ENCODE data around the gene SEC11C.
"Not testable (repeated sequence)": the region's sequence is repeated elsewhere in the genome, so short reads cannot be mapped to it uniquely, and the experiment has no call there.

SEC11C gene

DNA sequence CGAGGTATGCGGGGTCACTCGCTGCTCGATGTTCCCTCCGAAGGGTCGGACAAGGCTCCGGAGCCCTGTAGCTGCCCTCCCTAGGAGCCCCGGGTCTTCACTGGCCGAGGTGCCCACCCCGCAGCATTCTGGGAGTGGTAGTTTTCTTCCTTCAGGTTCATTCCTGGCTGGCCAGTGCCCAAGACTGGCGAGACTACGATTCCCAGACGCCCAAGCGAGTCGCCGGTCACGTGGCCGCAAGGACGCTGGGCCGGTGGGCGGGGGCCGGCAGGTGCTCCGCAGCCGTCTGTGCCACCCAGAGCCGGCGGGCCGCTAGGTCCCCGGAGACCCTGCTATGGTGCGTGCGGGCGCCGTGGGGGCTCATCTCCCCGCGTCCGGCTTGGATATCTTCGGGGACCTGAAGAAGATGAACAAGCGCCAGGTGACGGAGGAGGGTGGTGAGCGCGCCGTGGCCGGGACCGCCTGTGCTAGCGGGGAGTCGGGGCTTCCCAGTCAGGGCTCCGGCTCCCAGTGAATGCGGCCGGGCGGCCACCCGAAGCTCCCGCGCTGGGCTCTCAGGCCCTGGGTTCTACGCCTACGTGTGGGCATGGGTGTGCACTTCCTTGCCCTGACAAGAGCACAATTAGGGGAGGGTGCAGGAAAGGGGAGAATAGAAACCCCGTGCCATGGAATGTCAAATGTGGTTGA lies at the start of gene SEC11C:
Gene SEC11C (plus strand): TSS at position 270 of the 687 bp plus-strand sequence. CDS start 65 bp downstream, at position 335.
- DNase-seq (ENCODE audit: low spot score), result peak; percentile 97

DNA sequence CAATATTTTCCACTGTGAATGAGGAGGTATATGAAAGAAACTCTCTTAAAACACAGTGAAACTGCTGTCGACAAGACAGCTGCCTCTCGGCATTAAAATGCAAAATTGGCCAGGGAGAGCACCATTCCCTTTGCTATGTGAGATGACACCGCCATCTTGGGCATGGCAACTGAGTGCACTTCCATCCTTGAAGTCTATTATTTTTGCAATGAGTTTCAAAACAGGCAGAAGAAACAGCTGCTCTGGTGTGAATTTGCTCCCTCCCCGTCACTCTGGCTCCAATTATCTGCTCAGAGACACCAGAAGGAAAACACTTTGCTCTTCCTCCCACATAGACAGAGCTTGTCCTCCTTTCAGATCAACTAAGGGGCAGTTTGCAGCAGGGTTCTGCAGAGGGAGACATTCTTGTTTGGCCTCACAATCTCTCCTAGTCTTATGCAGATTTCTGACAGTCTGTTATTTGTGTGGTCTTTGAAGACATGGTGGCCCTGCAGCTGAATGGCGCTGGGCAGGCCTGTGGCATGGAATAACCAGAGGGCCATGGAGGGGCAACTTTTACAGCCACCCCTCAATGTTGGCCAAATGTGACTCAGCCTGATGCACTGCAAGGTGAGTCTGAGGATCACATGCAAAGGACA lies 48.6 kb upstream of the SEC11C start:
- DNase-seq (ENCODE audit: low spot score), result no peak

DNA sequence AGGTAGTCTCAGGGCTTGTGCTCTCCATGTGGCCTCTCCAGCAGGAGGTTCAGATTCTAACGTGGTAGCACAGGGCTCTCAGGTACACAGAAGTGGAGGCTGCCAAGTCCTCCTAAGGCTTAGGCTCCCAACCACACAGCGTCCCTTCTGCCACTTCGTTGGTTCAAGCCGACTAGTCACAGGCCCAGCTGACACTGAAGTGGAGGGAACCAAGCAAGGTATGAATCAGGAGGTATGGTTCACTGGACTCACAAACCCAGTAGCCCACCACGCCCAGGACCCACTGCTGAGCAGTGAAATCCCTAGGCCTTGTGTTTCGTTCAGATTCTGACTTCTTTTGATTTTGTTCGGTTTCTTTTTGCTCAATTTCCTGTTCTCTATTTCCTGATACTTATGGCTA lies 46.0 kb upstream of the SEC11C start:
- DNase-seq (ENCODE audit: low spot score), result no peak

DNA sequence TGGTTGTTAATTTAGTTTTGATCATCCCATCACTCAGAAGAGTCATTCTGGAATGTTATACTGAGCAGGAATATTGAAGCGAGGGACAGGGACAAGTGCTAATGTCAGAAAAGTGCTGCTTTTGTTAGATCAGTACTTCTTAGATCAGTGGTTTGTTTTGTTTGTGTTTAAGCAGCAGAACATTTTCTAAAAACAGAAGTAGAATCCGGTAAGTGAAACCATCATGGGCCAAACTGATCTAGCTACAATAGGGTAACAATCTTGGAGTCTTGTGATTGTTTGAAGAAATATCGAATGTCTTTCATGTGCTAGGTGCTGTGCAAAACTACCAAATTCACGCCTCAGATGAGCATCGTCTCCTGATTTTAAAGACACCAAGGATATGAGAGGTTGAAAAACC lies 45.1 kb upstream of the SEC11C start:
- DNase-seq (ENCODE audit: low spot score), result no peak

DNA sequence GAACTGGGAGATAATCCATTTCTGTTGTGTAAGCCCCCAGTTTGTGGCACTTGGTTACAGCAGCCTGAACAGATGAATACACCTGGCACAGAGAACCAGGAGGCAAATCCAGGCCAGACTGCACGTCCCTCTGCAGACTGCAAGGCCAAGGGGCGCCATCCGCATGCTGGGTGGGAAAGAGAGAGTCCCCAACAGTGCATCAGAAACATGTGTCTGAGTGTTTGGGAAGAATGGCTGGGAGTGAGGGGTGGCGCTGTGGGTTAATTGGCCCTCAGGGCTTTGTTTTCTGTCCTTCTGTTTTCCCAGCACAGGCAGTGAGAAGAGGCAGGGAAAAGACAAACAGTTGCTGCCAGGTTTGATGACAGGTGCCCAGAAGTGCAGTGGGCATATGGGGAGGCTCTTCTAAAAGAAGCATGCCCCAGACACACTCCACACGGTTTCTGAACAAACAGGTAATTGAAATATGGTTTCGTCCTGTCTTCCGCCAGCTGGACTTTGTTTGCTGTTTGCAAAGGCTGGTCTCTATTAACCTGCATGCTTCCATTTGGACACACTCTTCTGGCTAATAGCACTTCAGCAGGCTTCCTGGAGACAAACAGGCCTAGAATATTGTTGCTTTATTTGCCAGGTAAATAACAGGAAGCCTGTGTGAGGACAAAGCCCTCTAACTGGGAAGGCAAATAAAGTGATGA lies 43.4 kb upstream of the SEC11C start:
- DNase-seq (ENCODE audit: low spot score), result no peak

DNA sequence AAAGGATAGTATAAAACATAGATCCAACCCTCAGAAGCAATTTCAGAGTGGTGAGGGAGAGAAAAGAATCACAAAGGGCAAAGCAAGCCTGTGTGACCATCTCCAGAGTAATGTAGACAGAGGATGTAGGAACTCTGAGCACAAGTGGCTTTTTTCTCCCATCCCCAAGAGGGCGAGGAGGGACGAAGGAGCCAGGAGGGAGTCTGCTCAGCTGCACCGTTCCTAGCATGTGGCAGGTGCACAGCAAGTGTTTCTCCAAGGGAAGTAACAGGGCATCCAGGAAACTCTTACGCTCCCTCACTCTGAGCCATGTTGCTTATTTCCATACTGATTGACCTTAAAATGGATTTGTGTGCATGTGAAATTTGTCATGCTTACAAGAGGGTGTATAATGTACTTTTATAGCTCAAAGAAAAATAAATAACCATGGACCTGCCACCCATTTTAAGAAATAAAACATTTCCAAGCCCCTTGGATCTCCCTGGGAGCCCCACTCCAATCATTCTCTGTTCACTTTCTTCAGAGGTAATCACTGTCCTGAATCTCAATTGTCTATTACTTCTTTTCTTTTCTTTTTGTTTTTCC lies 37.8 kb upstream of the SEC11C start:
- DNase-seq (ENCODE audit: low spot score), result no peak

DNA sequence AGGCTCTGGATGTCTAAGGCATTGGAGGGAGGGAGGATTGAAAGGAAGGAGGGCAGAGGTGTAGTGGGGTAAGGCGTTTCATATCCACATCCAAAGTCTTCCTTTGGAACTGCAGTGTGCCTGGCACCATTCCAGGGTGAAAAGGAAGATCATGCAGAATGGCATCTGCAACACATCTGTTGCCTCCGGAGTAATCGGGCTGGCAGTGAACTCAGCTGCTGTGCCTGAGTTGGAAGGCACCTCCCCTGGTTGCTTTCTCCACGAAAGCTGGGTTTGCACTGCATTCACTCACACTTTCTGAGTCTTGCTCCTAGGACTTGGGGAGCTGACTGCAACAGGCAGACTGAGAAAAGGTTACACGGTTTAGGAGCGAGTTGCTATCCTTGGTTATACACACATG lies 30.3 kb upstream of the SEC11C start:
- DNase-seq (ENCODE audit: low spot score), result no peak

DNA sequence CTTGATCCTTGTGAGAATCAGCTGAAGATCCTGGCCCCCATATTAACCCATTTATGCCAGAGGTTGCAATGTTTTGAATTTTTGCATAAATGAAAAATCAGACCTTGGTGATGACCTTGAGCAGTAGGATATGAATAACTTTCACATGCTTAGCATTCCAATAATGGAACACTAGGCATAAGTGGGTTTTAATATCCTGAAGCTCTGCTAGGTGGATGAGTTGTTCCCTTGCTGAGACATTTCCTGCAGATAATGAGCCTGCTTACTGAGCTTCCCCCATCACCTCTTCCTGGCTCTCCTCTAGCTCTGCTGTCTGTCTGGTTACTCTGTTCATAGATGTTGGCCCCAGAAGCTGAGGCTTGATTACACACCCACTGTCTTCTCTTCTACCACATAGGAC lies 25.5 kb upstream of the SEC11C start:
- DNase-seq (ENCODE audit: low spot score), result no peak

DNA sequence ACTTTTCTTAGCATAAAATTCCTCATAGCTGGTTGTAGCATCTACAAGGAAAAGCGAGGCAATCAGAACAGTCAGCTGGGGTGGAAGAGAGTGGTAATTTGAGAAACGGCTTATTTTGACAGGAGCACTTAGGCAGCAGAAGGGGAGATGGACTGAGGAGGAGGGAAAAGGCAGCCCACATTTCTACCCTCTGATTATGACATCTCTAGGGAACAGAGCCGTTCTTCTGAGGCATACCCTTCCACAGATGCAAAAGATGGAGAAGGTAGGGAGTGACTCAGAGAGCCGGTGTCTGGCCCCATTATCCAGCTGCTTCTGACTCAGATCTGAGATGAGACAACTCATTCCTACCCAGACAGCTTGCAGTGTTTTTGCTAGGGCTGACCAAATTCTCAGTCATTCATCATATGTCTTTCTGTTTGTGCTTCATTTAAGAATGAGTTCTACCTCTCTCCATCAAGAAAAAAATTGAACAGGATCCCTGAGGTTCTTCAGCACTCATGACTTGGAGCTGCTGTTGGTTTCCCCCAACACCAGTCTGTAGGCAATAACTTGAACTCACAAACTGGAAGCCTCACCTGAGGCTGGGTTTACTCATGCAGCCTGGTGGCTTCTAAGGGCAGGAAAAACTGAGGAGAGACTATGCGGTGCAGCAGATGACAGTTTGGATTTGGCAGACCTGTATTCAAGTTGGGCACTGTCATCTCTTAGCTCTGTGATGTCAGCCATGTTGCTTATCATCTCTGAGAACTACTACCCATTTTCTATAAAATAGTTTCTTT lies 15.9 kb upstream of the SEC11C start:
- peak; percentile 90 for DNase-seq (ENCODE audit: low spot score)

DNA sequence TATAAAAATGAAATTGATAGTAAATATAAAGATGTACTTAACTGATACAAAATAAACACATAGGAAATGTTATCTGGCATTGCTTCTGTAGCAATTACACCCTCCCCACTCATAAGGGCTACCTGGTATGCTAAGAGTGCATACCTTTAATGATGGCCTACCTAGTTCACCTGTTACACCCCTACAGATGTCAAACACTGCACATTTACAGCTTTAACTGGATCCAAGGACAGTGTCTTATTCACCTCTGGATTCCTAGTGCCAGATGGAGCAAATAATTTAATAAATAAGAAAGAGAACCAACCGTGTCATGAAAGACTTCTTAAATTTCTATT lies 15.3 kb upstream of the SEC11C start:
- no peak for DNase-seq (ENCODE audit: low spot score)

DNA sequence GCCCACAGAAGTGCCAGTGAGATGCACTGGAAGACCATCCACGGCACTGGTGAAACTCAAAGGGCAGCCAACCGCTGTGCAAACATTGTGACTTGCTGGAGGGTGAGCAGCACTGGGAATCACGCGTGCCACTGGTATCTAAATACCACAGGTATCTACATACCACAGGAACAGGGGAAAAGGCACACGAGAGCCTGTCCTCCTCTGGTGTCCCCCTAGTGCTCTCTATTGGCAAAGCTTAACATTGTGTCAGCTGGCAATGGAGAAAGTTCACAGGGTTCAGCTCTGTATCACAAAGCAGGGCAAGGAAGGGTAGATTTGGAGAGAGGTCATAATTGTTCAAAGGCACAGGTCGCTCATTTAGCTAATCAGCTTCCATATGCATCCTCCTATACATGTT lies 12.6 kb upstream of the SEC11C start:
- no peak for DNase-seq (ENCODE audit: low spot score)

DNA sequence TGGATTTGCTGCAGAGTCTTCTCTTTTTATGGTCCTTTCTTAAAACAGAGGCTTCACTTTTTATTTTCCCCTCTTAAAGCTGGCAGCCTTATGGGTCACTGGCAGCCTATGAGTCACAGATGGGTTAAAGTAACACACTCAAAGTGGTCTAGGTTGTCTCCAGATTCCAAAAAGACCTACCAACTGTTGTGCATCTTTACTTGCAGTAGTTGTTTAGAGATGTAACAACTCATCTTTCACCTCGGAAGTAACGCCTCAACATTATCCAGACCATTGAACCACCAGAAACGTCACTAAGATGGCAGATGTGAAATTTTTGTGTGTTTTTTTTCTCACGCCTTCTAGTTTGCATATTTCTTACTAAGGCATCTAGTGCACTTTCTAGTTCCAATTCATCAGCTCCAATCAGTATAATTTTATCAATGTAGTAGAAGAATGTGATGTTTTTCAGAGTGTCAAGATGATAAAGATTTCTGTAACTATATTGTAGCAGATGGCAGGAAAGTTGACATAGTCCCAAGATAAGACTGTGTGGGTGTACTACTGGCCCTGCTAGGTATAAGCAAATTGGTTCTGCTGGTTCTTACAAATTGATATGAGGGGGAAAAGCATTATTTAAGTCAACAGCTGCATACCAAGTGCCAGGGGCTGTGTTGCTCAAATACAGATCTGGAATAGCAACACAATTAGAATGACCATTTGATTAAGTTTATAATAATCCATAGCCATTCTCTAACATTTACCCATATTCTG lies 9.6 kb upstream of the SEC11C start:
- no peak for DNase-seq (ENCODE audit: low spot score)

DNA sequence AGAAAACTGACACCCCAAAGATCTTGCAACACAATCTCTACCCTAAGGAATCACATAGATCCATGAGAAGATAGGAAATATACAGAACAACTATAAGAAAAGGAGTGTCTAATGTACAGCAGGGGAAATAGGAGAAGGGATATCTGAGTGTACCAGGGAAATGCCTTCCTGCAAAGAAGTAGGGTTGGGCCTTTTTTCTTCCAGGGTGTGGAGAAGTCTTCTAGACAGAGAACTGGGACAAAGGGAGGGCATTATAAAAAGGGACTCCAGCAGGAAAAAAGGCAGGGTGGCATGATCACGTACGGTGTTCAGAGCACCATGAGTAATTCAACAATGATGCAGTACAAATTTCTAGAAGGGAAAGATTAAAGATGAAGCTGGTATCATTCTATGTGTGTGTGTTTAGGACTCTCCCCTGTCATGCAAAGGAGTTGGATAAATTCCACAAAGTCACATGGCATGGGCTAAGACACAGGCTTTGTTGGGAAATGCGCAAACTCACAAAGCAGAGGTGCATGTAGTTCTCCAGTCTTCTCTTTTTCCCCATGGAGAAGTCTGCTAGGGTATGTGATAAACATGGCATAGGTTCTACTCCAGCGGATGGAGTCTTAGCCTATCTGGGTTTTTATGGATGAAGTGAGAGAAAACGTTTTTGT lies 6.7 kb upstream of the SEC11C start:
- DNase-seq (ENCODE audit: low spot score), result no peak

DNA sequence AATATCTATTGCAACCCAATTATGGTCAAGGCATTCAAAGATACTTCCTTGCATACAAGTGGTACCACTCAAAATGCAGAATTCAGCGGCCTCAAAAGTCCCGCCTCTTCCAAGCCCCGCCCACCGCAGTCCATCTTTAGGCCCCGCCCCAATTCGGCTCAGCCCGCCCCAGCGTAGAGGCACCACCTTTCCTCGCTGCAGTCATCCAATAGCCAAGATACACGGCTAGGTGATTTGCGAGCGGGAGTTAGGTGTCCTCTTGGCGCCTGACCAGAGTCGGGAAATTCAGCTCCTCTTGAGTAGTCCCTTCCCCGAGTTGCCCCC lies 431 bp upstream of the SEC11C start:
- peak; percentile 93 for DNase-seq (ENCODE audit: low spot score)

DNA sequence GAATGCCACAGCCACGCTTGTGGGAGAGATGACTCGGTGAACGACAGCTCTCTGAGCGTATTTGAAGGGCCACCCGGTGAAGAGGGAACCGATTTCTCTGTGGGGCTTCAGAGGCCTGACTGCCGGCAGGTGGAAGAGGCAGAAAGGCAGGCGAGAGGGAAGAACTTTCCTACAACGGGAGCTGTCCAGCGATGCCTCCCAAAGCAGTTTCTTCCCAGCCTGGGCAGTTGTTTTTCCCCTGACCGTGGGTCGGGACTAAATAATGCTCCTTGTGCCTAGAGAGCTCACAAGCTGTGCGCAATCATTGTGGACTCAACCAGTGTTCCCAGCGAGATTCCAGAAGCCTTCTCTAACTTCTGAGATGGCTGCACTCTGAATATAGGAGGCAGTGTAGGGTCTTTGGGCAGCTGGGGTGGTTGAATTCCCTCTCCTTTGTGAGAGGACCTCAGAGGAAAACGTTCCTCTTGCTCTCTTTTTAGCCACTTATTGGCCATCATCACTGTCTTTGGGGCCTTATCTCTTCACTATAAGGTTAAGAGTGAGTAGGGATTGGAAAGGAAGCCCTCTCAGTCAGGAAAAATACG lies 710 bp downstream of the SEC11C start:
- DNase-seq (ENCODE audit: low spot score), result peak; percentile 55

DNA sequence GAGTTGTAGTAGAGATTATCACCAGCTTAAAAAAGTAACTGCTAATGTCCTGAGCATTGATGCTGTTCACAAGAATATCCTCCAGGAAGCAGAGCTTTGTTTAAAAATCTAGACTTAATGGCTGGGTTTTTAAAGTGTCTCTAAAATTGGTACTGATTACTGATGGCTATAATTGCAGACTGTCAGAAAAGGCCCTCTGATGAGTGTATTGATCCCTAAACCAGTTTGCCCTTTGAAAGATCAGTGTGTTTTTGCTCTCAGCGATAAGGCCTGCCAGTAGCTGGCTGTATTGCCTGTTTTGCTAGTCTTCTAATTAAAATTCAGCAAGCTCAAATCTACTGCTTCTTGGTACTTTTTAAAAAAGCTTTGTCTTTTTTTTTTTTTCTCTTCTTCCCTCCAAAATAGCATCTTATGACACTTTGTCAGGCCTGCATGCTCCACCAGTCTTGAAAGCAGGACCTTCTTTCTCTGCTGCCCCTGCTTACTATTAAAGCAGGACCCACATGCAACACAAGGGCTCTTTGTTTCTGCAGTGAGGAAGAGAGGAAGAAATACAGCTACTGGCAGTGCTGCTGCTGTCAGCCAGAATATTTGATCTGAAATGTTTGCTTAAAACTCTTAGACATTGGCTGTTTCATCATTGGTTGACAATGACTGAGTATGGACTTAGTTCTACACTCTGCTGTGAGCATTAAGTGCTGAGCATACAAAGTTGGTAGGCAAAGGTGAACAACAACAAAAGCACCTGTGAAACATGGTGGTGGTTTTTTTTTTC lies 1.8 kb downstream of the SEC11C start:
- DNase-seq (ENCODE audit: low spot score), result no peak

DNA sequence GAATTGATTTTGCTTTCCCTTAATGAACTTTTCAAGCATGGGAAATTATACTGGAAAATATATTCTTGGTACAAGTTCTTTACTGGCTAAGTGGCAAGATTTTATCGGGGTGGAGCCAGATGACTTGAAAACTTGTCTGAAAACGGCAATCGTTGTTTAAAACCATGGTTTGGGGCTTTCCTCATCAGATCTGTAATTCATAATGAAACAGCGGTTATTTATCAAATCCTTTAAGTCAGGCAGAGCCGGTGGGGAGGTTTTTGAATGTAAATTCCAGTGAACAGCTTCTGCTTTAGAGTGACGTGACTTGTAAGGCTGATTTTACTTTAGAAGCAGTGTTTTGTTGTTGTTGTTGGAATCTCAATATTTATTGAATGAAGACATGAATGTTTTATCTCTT lies 2.6 kb downstream of the SEC11C start:
- no peak for DNase-seq (ENCODE audit: low spot score)

DNA sequence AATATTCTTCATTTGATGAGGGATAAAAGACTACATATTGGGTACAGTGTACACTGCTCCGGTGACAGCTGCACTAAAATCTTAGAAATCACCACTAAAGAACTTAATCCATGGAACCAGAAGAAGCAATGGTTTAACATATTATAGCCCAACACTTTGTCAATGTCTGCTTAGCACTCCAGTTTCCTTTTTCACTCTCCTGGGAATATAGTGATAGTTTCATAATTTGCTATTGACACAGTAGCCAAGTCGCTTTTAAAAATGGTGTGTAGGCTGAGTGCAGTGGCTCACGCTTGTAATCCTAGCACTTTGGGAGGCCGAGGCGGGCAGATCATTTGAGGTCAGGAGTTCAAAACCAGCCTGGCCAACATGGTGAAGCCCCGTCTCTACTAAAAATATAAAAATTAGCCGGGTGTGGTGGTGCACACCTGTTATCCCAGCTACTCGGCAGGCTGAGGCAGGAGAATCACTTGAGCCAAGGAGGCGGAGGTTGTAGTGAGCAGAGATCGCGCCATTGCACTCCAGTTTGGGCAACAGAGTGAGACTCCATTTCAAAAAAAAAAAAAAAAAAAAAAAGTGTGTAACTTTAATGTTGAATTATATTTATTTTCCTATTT lies 3.2 kb downstream of the SEC11C start:
- not testable (repeated sequence) for DNase-seq (ENCODE audit: low spot score)

DNA sequence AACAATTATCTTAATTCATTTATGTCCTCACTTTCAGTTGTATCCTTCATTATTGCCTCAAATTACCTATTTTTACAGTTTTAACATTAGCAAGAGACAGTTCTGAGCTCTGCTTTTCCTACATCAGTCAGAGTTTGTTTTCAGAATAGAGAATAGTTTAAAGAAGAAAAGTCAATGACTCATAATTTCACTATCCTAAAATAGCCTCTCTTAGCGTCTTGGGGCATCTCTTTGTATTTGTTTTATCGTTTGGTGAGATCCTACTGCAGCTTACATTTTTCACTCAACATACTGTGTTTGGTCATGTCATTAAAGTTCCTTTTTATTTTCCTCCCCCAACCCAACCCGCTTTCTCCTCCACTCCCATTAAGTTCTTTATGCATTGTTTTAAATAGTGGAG lies 3.8 kb downstream of the SEC11C start:
- DNase-seq (ENCODE audit: low spot score), result peak; percentile 22

DNA sequence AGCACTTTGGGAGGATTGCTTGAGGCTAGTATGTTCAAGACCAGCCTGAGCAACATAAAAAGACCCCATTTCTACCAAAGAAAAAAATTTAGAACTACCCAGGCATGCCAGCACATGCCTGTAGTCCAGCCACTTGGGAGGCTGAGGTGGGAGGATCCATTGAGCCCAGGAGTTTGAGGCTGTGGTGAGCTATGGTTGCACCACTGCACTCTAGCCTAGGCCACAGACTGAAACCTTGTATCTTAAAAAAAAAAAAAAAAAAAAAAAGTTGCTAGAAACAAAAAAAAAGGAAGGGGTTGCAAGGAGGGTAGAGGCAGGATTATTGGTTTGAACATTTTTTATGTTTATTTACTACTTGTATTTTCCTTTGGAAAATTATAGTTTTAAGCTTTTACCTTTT lies 4.8 kb downstream of the SEC11C start:
- no peak for DNase-seq (ENCODE audit: low spot score)

Data from AG08395 (cell line).